Uterus (tissue), 2 donors: ENCODE results near the gene RANBP9.

Experiments
- CTCF ChIP-seq, 4 experiments: fragments of 200-600 bp in 2 of 4; fragments of 450-650 bp in 2 of 4; sonication (generic) in 2 of 4; IDR thresholded peaks; one replicate each; pipeline ENCODE4 v1.5.1; 2016 to 2019; ENCODE audit warnings: antibody characterized with exemption in 4 of 4, mild to moderate bottlenecking in 2 of 4, moderate library complexity in 1 of 4
- POLR2A ChIP-seq, 2 donors: fragments of 450-650 bp; IDR thresholded peaks; one replicate each; pipeline ENCODE4 v1.6.1; 2016; ENCODE audit warnings: antibody characterized with exemption in 2 of 2, mild to moderate bottlenecking in 1 of 2, moderate library complexity in 1 of 2

DNA sequence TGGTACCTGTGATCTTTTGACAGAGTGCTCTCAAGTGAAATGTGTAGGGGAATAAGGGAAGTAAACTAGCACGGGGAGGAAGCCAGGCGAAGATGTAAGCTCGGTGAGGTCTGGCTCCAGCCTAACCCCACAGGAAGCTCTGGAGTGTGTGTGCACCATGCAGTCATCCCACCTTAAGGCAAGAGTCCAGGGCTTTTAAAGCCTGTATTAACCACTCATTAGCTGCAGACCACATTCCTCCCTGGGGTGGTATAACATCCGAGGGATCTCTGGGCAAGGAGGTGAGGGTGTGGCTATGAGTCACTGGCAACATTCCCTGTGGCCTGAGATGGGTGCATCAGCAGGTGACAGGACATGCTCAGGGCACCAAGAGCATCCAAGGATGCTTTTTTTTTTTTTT, 12.5 kb upstream of the RANBP9 start:
- TF ChIP-seq CTCF (IDR thresholded peaks at IDR 0.05) (no peak), POLR2A (IDR thresholded peaks at IDR 0.05) (no peak)
